Fibroblast of skin of right biceps (primary cell): ENCODE data around the gene SEMA4D.
"Not testable (repeated sequence)": the region's sequence is repeated elsewhere in the genome, so short reads cannot be mapped to it uniquely, and the experiment has no call there.

Experiments
- DNase-seq: peaks from one replicate; pipeline ENCODE4 v3.0.0-alpha.2; 2013

Gene SEMA4D

DNA sequence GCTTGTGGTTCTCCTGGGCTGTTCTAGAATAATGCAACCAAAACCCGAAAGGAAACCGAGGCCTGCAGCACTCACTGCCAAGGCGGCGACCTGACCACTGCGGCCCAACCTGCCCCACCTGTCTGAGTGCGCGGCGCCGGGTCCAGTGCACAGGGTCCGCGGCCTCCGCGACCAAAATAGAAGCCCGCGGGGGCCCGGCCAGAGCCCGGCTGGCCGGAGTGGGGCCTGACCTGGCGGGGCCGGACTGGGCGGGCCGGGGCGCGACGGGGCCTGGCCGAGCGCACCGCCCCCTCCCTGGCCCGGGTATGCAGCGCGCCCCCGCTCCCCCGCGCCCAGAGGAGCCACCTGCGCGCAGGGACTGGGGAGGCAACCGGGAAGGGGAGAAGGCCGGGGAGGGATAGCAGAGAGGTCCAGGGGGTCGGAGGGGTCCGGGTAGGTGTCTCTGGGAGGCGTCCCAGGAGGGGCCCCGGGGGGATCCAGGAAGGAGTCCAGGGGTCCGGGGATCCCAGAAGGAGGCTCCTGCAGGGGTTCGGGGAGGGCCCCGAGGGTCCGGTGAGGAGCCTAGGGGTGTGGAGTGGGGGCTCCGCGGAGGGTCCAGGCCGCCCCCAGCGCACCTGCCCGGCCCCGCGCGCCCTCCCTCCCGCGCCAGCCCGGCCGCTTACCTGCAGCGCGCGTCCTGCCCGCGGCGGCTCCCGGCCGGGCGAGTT, 503 bp downstream of the SEMA4D start:
- no peak for DNase-seq

DNA sequence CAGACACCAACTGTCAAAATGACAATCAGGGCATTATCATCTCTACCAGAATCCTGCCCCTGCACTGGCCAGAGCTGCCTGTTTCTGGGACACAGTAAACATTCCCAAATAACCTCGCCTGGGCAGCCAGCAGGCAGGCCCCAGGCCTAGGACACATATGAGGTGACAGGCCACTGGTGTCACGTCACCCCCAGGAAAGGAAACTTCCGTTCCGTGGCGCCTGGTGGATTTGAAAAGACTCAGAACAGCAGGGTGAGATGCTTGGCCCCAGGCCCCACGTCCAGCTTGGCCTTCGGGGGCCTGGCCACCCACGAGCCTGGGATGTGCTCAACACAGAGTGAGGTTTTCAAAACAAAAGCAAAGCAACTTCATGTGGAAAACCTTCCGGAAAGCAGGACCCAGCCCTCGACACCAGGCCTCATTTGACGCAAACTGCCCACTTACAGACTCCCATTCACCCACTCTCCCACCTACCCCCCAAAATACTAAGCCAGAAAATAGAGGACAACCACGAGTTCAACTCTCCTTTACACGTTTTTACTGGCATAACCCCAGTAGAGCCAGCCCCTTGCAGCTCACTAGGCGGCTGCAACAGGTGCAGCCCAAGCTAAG, 1.2 kb downstream of the SEMA4D start:
- DNase-seq = no peak

GRCh38 chr9:89495824-89496560, 1.9 kb downstream of the SEMA4D start:
- no peak for DNase-seq

DNA sequence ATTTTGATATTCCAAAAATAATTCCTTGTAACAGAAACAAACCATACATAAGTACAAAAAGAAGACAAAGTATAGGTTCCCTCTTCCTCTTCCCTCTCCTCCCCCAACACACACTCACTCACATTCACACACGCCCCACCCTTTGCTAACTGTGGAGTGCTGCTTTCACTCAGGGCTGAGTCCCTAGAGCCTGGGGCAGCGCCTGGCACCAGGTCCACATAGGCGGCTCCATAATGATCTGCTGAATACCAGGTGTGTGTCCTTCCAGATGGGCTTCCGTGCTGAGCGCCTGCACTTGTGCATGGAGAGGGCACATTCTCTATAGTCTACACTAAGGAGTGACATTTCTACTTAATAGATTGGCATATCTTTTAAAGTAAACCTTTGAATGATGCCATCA, 3.7 kb downstream of the SEMA4D start:
- DNase-seq = no peak

GRCh38 chr9:89493671-89494070, 4.2 kb downstream of the SEMA4D start:
- no peak for DNase-seq

- no peak for DNase-seq
Measured at GRCh38 chr9:89493181-89493580, 4.7 kb downstream of the SEMA4D start.

- DNase-seq = no peak
Measured at GRCh38 chr9:89492586-89492985, 5.3 kb downstream of the SEMA4D start.

DNA sequence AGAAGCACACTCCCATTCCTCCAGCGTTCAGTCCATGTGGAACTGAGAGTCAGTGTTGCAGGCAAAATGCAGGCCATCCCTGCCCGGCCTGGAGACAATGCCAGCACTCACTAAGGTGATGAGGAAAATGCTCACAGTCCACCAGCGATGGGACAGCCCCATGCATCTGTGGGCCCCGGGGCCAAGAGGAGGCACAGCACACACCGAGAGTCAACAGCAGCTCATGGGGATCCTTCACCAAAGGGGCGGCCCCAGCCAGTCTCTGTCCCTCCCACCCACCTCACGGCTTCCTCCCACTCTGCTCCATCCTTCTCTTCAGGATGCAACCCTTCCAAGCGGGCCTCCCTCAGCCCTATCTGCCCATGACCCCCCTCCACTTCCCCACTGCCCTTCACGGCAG, 6.2 kb downstream of the SEMA4D start:
- no peak for DNase-seq

- no peak for DNase-seq
Measured at GRCh38 chr9:89489548-89490530, 8.1 kb downstream of the SEMA4D start.

- DNase-seq = no peak
Measured at GRCh38 chr9:89488936-89489335, 9.0 kb downstream of the SEMA4D start.

- DNase-seq = no peak
Measured at GRCh38 chr9:89488131-89488530, 9.8 kb downstream of the SEMA4D start.

DNA sequence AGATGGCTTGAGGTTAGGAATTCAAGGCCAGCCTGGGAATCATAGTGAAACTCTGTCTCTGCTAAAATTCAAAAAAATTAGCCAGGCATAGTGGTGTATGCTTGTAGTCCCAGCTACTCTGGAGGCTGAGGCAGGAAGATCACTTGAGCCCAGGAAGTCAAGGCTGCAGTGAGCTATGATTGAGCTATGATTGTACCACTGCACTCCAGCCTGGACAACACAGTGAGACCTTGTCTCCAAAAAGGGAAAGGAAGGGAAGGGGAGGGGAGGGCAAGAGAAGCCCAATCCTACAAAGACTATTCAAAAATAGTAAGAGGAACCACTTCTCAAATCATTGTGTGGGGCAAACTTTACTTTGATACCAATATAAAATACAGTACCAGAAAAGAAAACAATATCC, 11.2 kb downstream of the SEMA4D start:
- no peak for DNase-seq

DNA sequence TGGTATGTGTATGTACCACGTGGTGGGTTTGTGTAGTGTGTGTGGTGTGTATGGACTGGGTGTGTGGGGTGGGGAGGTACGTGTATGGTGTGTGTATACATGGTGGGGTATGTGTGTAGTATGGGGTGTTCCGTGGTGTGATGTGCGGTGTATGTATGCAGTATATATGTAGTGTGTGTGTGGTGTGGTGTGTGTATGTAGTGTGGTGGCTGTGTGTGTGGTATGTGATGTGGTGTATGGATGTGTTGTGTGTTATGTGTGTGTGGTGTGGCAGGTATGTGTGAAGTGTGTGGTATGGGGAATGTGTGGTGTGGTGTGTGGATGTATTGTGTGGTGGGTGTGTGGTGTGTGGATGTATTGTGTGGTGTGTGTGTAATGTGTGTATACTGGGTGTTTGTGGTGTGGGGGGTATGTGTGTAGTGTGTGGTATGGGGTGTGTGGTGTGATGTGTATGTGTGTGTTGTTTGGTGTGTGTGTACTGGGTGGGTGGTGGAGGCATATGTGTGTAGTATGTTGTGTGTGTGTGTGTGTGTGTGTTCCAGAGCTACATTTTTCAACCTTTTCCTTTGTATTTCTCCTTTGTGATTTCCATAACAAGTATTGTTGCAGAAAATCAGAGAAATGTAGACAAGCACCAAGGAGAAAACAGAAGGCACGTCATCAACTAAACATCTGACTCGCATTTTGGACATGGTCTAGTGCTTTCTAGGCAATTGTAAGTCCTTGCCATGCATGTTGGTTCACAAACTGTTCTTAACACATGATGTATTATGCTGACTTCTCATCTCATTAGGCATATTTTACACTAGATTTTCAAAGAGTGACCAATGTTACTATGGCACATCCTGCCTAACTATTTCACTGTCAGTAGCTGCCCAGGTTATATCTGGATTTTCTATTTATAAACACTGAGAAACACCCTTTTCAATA, 13.2 kb downstream of the SEMA4D start:
- DNase-seq = no peak

GRCh38 chr9:89483592-89484474, 14.1 kb downstream of the SEMA4D start:
- DNase-seq = no peak

DNA sequence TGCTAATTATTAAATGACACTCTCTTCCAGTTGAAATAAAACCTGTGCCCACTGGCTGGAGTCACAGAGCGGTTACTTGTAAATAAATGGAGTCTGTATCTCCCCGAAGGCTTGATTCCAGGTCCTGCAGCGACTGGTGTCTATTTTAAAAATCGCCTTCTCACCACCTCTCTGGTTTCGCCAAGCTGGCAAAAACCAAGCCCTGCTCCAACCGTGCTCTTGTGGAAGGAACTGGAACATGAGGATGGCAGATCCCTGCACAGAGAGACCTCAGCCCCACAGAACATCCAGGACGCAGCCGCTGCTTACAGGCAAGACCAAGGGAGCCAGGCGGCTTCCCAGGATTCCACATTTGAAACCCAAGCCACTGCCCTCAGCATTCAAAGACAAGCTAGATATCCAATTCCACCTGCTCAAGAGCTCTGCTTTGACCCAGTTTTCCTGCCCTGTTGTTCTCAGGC, 15.0 kb downstream of the SEMA4D start:
- DNase-seq = no peak

- DNase-seq = no peak
Measured at GRCh38 chr9:89482056-89482851, 15.7 kb downstream of the SEMA4D start.

- no peak for DNase-seq
Measured at GRCh38 chr9:89481538-89481915, 16.4 kb downstream of the SEMA4D start.

- DNase-seq = no peak
Measured at GRCh38 chr9:89480825-89481537, 16.9 kb downstream of the SEMA4D start.

DNA sequence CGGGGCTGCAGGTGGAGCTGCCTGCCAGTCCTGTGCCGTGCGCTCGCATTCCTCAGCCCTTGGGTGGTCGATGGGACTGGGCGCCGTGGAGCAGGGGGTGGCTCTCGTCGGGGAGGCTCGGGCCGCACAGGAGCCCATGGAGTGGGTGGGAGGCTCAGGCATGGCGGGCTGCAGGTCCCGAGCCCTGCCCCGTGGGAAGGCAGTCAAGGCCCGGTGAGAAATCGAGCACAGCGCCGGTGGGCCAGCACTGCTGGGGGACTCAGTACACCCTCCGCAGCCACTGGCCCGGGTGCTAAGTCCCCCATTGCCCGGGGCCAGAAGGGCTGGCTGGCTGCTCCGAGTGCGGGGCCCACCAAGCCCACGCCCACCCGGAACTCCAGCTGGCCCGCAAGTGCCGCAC, 17.5 kb downstream of the SEMA4D start:
- DNase-seq = not testable (repeated sequence)
